Measurements from ENCODE around the gene CRYGS. TPM values are rescaled to one million over a fixed set of nuclear protein-coding genes. Genes with fewer than 3 reads are reported as not detected.

CRYGS gene
- total and polyA plus RNA-seq, 9 of the 15 experiments (the other 6 are each of a cell fraction or from before 2014, with no cell fraction given) = 1.5 to 3.8 (median 2.0) TPM

DNA sequence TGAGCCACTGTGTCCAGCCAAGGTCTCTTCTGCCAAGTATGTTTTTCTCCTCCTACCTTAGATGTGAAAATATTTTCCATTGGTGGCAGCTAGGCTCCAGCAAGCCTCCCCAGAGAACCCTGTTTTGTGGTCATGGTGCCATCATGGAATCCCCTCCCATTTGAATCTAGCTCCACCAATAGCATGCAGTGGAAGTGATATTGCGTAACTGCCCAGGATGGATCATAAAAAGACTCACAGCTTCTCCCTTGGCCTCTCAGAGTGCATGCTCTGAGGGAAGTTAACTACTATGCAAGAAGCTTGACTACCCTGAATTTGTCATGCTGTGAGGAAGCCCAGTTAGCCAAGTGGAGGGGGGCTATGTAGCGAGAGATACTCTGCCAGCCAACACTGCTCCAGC lies 27.5 kb downstream of the CRYGS start:
- no peak for TF ChIP-seq SMC3 (conservative IDR thresholded peaks at IDR 0.05; ENCODE audit: insufficient read depth, low read depth, low read length)
- TF ChIP-seq, protein P1, sequence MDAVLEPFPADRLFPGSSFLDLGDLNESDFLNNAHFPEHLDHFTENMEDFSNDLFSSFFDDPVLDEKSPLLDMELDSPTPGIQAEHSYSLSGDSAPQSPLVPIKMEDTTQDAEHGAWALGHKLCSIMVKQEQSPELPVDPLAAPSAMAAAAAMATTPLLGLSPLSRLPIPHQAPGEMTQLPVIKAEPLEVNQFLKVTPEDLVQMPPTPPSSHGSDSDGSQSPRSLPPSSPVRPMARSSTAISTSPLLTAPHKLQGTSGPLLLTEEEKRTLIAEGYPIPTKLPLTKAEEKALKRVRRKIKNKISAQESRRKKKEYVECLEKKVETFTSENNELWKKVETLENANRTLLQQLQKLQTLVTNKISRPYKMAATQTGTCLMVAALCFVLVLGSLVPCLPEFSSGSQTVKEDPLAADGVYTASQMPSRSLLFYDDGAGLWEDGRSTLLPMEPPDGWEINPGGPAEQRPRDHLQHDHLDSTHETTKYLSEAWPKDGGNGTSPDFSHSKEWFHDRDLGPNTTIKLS (IDR thresholded peaks at IDR 0.05; ENCODE audit: borderline replicate concordance, low read depth) = no peak
- peak; percentile 59 for TF ChIP-seq CEBPG (CRISPR knock-in tag; IDR thresholded peaks at IDR 0.05)
- TF ChIP-seq CEBPG (tag; conservative IDR thresholded peaks at IDR 0.05 in 1 of 2, IDR thresholded peaks at IDR 0.05 in 1 of 2) = peak; percentile 63 to 76
- TF ChIP-seq PML (IDR thresholded peaks at IDR 0.05; ENCODE audit: low read length) = no peak
- TF ChIP-seq CEBPB (tag; IDR thresholded peaks at IDR 0.05) = peak; percentile 83
- no peak overlapping the region for H3K4me3 ChIP-seq
- in situ Hi-C loops (cut with MboI) (no loop called here), intact Hi-C loops (cut with micrococcal nuclease) (no loop called here)
- WGBS (ENCODE audit: insufficient coverage, low coverage, missing lambda C conversion rate) = 6% methylated on average over 2 of the region's 2 CpGs
- 0 out of 2 replicates have a peak, but pooled peaks cover 3% of the 10 kb centered on the region for H4K20me1 ChIP-seq (replicated peaks; ENCODE audit: control insufficient read depth, insufficient read depth, low read length)
- H3K4me1 ChIP-seq (replicated peaks in 1 of 2; ENCODE audit: control insufficient read depth in 2 of 2, insufficient read depth in 2 of 2, low read length in 2 of 2) = no peaks in the 10 kb centered on the region
- no peaks in the 10 kb centered on the region for H3K36me3 ChIP-seq (ENCODE audit: control insufficient read depth, insufficient read depth, low read length)
- no peak for ATAC-seq
- H3K9me3 ChIP-seq (replicated peaks; ENCODE audit: control insufficient read depth, insufficient read depth, low read depth, low read length) = no peaks in the 10 kb centered on the region
- no peak for FAIRE-seq
- CTCF ChIA-PET (ENCODE audit: low intra/inter-chr PET ratio) = no interaction called here
- peaks cover 4 to 39% of the 10 kb centered on the region in 2 experiments; a peak in 4 of 5 replicates for H3K27me3 ChIP-seq (ENCODE audit: control insufficient read depth in 2 of 2, insufficient read depth in 2 of 2, low read length in 2 of 2)
- no peak for DNase-seq (ENCODE audit: extremely low read depth in 1 of 4, low spot score in 3 of 4)
- H3K9me1 ChIP-seq (ENCODE audit: control insufficient read depth, insufficient read depth, low read length) = no peaks in the 10 kb centered on the region
- H2AFZ ChIP-seq (ENCODE audit: low read depth, low read length) = no peak overlapping the region
- BruUV-seq (replicated peaks) = no TSS peak
- no peak overlapping the region for H3K4me2 ChIP-seq (ENCODE audit: insufficient read depth, low read length)
- POLR2A ChIA-PET = no interaction called here
- H3K79me2 ChIP-seq (ENCODE audit: control insufficient read depth, insufficient read depth, low read length) = no peaks in the 10 kb centered on the region
- H3K9ac ChIP-seq (ENCODE audit: insufficient read depth in 1 of 2, low read depth in 2 of 2, low read length in 2 of 2) = no peak overlapping the region
- no peak overlapping the region for H3K27ac ChIP-seq (ENCODE audit: extremely low read depth, low read depth, low read length)
